OCI-LY7 (cell line): ENCODE data around the gene ACCSL. TPM values are rescaled to one million over a fixed set of nuclear protein-coding genes. Genes with fewer than 3 reads are reported as not detected.

Experiments
- BruUV-seq: library from RNA; stranded (reverse); fragments of 400-500 nt; replicated peaks from 2 replicates; lab custom pipeline; 2021; lab: Mats Ljungman, UMichigan
- CTCF ChIA-PET: fragments of 300-600 bp; sonication (Branson Sonifier 250); formaldehyde crosslinking; loops from one replicate; lab custom pipeline; 2022; ENCODE audit warnings: antibody characterized with exemption; ENCODE audit not compliant: unreplicated experiment; lab: Charles Lee
- POLR2A ChIA-PET: fragments of 300-600 bp; sonication (Branson Sonifier 250); formaldehyde crosslinking; loops from one replicate; lab custom pipeline; 2022; ENCODE audit warnings: antibody characterized with exemption; lab: Charles Lee
- DNase-seq: peaks from one replicate; pipeline ENCODE4 v3.0.0-alpha.2; 2015; ENCODE audit warnings: low spot score
- H2AFZ ChIP-seq: fragments of 200-600 bp; sonication (generic), shearing (Covaris generic); 2 replicates; pipeline ENCODE4 v1.6.1; 2014; ENCODE audit warnings: mild to moderate bottlenecking, antibody characterized with exemption, low read length, moderate library complexity
- H3K27ac ChIP-seq: fragments of 200-600 bp; sonication (generic); 2 replicates; pipeline ENCODE4 v1.5.1; 2014; ENCODE audit warnings: mixed run types, low read depth, mild to moderate bottlenecking, moderate library complexity, low read length, inconsistent platforms; ENCODE audit not compliant: poor library complexity, severe bottlenecking
- H3K36me3 ChIP-seq: fragments of 200-600 bp; sonication (generic); 2 replicates; pipeline ENCODE4 v1.6.1; 2014; ENCODE audit warnings: mild to moderate bottlenecking, antibody characterized with exemption, low read length, moderate library complexity, mixed read lengths; ENCODE audit not compliant: insufficient read depth
- H3K4me1 ChIP-seq: fragments of 200-600 bp; sonication (generic); 2 replicates; pipeline ENCODE4 v1.5.1; 2014; ENCODE audit warnings: mild to moderate bottlenecking, low read length; ENCODE audit not compliant: insufficient read depth, poor library complexity, severe bottlenecking
- H3K4me2 ChIP-seq: fragments of 200-600 bp; sonication (generic); 2 replicates; pipeline ENCODE4 v1.6.1; 2014; ENCODE audit warnings: mild to moderate bottlenecking, low read length
- H3K4me3 ChIP-seq: fragments of 200-600 bp; sonication (generic); 2 replicates; pipeline ENCODE4 v1.5.1; 2014; ENCODE audit warnings: mild to moderate bottlenecking, low read depth, low read length; ENCODE audit not compliant: poor library complexity, severe bottlenecking
- H3K79me2 ChIP-seq: fragments of 200-600 bp; sonication (generic); 2 replicates; pipeline ENCODE4 v1.6.1; 2016; ENCODE audit warnings: low read depth, mild to moderate bottlenecking, low read length, moderate library complexity, mixed read lengths; ENCODE audit not compliant: insufficient read depth
- H3K9me2 ChIP-seq: fragments of 200-600 bp; sonication (generic); 2 replicates; pipeline ENCODE4 v1.6.1; 2016; ENCODE audit warnings: mild to moderate bottlenecking, low read length, mixed read lengths; ENCODE audit not compliant: insufficient read depth
- H3K9me3 ChIP-seq: fragments of 200-600 bp; sonication (generic); 2 replicates; pipeline ENCODE4 v1.6.1; 2014; ENCODE audit warnings: mild to moderate bottlenecking, mixed run types, low read length, mixed read lengths
- H4K20me1 ChIP-seq: fragments of 200-600 bp; sonication (generic); 2 replicates; pipeline ENCODE4 v1.6.1; 2014; ENCODE audit warnings: mild to moderate bottlenecking, antibody characterized with exemption, low read length, moderate library complexity, mixed read lengths; ENCODE audit not compliant: insufficient read depth
- CTCF ChIP-seq: fragments of 200-600 bp; sonication (generic); conservative IDR thresholded peaks from 2 replicates; pipeline ENCODE4 v1.5.1; 2014; ENCODE audit warnings: mild to moderate bottlenecking, antibody characterized with exemption, low read length, moderate library complexity, mixed read lengths
- EZH2phosphoT487 ChIP-seq: fragments of 200-600 bp; sonication (generic); IDR thresholded peaks from 2 replicates; pipeline ENCODE4 v1.6.1; 2018; ENCODE audit warnings: low read depth, borderline replicate concordance, mild to moderate bottlenecking, mixed run types, antibody characterized with exemption, low read length, moderate library complexity, mixed read lengths
- intact Hi-C: fragments of 100-400 bp; cut with micrococcal nuclease; formaldehyde crosslinking; loops from one replicate; pipeline ENCODE4 v1.10.0; 2022; ENCODE audit not compliant: unreplicated experiment
- total RNA-seq, 2 experiments: library from RNA; depleted of rRNA in 1 of 2; stranded (reverse); fragments of >200 nt in 1 of 2; shearing (Covaris generic) in 1 of 2; gene quantifications; 2 replicates each; pipeline ENCODE4 v1.2.3, GENCODE V29; 2014 to 2022

ACCSL gene
- total RNA-seq, 2 experiments from 2014 or later: not detected

GRCh38 chr11:44014968-44015623 lies 32.7 kb upstream of the ACCSL start:
- no peaks in the 10 kb centered on the region for H3K4me1 ChIP-seq
- H2AFZ ChIP-seq: no peak overlapping the region
- H3K36me3 ChIP-seq: no peaks in the 10 kb centered on the region
- no peaks in the 10 kb centered on the region for H3K9me2 ChIP-seq
- H3K79me2 ChIP-seq: no peaks in the 10 kb centered on the region
- H3K4me3 ChIP-seq: no peak overlapping the region
- DNase-seq: no peak
- no TSS peak for BruUV-seq
- no peak overlapping the region for H3K27ac ChIP-seq
- TF ChIP-seq CTCF (no peak), EZH2phosphoT487 (no peak)
- no peaks in the 10 kb centered on the region for H3K9me3 ChIP-seq
- no peaks in the 10 kb centered on the region for H4K20me1 ChIP-seq
- CTCF ChIA-PET: no interaction called here
- intact Hi-C loops: no loop called here
- no peak overlapping the region for H3K4me2 ChIP-seq
- POLR2A ChIA-PET: no interaction called here

GRCh38 chr11:44015624-44016007 lies 32.2 kb upstream of the ACCSL start:
- TF ChIP-seq EZH2phosphoT487: no peak
- TF ChIP-seq CTCF: no peak
- no peaks in the 10 kb centered on the region for H3K4me1 ChIP-seq
- no peak overlapping the region for H2AFZ ChIP-seq
- no peaks in the 10 kb centered on the region for H3K36me3 ChIP-seq
- no peak overlapping the region for H3K4me3 ChIP-seq
- H3K9me2 ChIP-seq: no peaks in the 10 kb centered on the region
- no peaks in the 10 kb centered on the region for H3K9me3 ChIP-seq
- BruUV-seq: no TSS peak
- no peaks in the 10 kb centered on the region for H3K79me2 ChIP-seq
- no peak for DNase-seq
- intact Hi-C loops: no loop called here
- ChIA-PET CTCF (no interaction called here), POLR2A (no interaction called here)
- H4K20me1 ChIP-seq: no peaks in the 10 kb centered on the region
- no peak overlapping the region for H3K27ac ChIP-seq
- H3K4me2 ChIP-seq: no peak overlapping the region

GRCh38 chr11:44016131-44016530 lies 31.6 kb upstream of the ACCSL start:
- no peak overlapping the region for H2AFZ ChIP-seq
- H4K20me1 ChIP-seq: no peaks in the 10 kb centered on the region
- intact Hi-C loops: no loop called here
- H3K4me3 ChIP-seq: no peak overlapping the region
- no peak for DNase-seq
- H3K27ac ChIP-seq: no peak overlapping the region
- no peaks in the 10 kb centered on the region for H3K4me1 ChIP-seq
- H3K36me3 ChIP-seq: no peaks in the 10 kb centered on the region
- H3K9me2 ChIP-seq: no peaks in the 10 kb centered on the region
- no peak for TF ChIP-seq CTCF
- no peak for TF ChIP-seq EZH2phosphoT487
- ChIA-PET POLR2A (no interaction called here), CTCF (no interaction called here)
- no TSS peak for BruUV-seq
- no peaks in the 10 kb centered on the region for H3K79me2 ChIP-seq
- no peaks in the 10 kb centered on the region for H3K9me3 ChIP-seq
- H3K4me2 ChIP-seq: no peak overlapping the region
